ENCODE data around the gene SIGLEC10.
"Not testable (repeated sequence)": the region's sequence is repeated elsewhere in the genome, so short reads cannot be mapped to it uniquely, and the experiment has no call there.

The SIGLEC10 gene

DNA sequence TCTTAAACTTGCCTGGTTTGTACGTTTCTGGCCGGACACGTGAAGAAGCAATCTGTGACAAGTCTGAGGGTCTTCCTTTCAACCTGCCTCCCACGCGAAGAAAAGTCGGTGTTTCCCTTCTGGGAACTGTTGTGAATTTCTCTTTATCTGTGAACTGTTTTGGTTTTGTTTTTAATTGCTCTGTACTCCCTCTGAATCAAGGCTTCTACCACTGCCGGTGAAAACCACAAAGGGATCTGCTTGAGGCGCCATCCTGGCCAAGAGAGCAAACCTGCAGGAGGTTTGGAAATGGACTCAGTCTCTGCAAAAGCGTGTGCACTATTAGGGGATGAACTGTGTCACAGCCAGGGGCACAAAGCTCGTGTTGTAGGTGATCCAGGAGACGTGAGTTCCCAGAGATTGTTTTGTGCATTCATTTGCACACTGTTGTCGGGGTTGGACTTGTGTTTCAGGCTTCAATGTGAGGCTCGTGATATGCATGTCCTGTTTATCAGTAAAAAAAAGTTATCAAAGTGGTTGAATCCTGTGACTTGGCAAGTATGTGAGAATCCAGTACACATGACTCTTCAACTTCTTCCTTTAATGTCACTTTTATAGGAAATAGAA, 31.1 kb upstream of the SIGLEC10 start:
- peak; percentile 65 for DNase-seq
- peak overlapping the region; percentile 64 for H3K4me3 Mint-ChIP-seq

GRCh38 chr19:51448011-51448410, 30.6 kb upstream of the SIGLEC10 start:
- peaks cover 58% of the 10 kb centered on the region for H3K4me1 Mint-ChIP-seq

More for the DNA sequence above, 31.1 kb upstream of the SIGLEC10 start:
- Mint-ChIP-seq H3K9me3 (peaks cover 29% of the 10 kb centered on the region), H3K4me1 (peaks cover 53% of the 10 kb centered on the region), H3K27ac (peak overlapping the region; percentile 88), H3K27me3 (peaks cover 2% of the 10 kb centered on the region), H3K36me3 (ENCODE audit: low read depth) (peaks cover 32% of the 10 kb centered on the region)
- ATAC-seq: peak; percentile 84

DNA sequence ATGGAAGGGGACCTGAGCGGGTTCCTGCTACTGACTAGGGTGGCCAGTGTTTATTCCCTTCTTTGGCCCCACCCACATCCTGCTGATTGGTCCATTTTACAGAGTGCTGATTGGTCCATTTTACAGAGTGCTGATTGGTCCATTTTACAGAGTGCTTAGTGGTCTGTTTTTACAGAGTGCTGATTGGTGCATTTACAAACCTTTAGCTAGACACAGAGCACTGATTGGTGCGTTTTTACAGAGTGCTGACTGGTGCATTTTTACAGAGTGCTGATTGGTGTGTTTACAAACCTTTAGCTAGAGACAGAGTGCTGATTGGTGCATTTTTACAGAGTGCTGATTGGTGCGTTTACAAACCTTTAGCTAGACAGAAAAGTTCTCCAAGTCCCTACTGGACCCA, 30.1 kb upstream of the SIGLEC10 start:
- H3K36me3 Mint-ChIP-seq (ENCODE audit: low read depth): peaks cover 33% of the 10 kb centered on the region
- H3K27me3 Mint-ChIP-seq, DNase-seq, H3K4me3 Mint-ChIP-seq, ATAC-seq: not testable (repeated sequence)
- peaks cover 63% of the 10 kb centered on the region for H3K4me1 Mint-ChIP-seq
- peaks cover 33% of the 10 kb centered on the region for H3K9me3 Mint-ChIP-seq
- peak overlapping the region; percentile 88 for H3K27ac Mint-ChIP-seq

More at GRCh38 chr19:51448011-51448410, 30.6 kb upstream of the SIGLEC10 start:
- DNase-seq (no peak), ATAC-seq (peak; percentile 26)
- peaks cover 31% of the 10 kb centered on the region for H3K9me3 Mint-ChIP-seq
- peak overlapping the region; percentile 88 for H3K27ac Mint-ChIP-seq
- peaks cover 1% of the 10 kb centered on the region for H3K27me3 Mint-ChIP-seq
- H3K4me3 Mint-ChIP-seq: peak overlapping the region; percentile 64
- H3K36me3 Mint-ChIP-seq (ENCODE audit: low read depth): peaks cover 33% of the 10 kb centered on the region

GRCh38 chr19:51441410-51442390, 24.3 kb upstream of the SIGLEC10 start:
- peak overlapping the region; percentile 78 for H3K4me3 Mint-ChIP-seq
- peaks cover 7% of the 10 kb centered on the region for H3K9me3 Mint-ChIP-seq
- peak overlapping the region; percentile 100 for H3K27ac Mint-ChIP-seq
- peaks cover 72% of the 10 kb centered on the region for H3K4me1 Mint-ChIP-seq
- H3K27me3 Mint-ChIP-seq: peaks cover 7% of the 10 kb centered on the region
- peak; percentile 86 for DNase-seq
- peak; percentile 87 for ATAC-seq
- peaks cover 13% of the 10 kb centered on the region for H3K36me3 Mint-ChIP-seq (ENCODE audit: low read depth)

GRCh38 chr19:51440846-51441409, 23.5 kb upstream of the SIGLEC10 start:
- peak; percentile 76 for DNase-seq
- Mint-ChIP-seq H3K4me3 (peak overlapping the region; percentile 78), H3K27ac (peak overlapping the region; percentile 100), H3K27me3 (peaks cover 7% of the 10 kb centered on the region), H3K9me3 (peaks cover 7% of the 10 kb centered on the region), H3K36me3 (ENCODE audit: low read depth) (peaks cover 10% of the 10 kb centered on the region), H3K4me1 (peaks cover 70% of the 10 kb centered on the region)
- peak; percentile 74 for ATAC-seq

DNA sequence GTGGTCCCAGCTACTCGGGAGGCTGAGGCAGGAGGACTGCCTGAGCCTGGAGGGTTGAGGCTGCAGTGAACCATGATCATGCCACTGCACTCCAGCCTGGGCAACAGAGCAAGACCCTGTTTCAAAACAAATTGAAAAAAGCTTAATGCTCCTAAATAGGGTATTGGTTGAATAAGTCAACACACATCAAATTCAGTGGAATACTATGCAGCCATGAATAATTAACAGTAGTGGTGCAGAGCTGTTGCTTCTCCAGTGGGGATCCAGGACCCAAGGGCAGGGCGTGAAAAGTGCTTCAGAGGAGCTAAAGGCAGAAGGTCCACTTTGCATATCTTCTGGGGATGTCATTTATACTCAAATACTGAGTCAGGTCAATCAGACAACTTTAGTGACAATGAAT, 22.6 kb upstream of the SIGLEC10 start:
- Mint-ChIP-seq H3K27ac (peak overlapping the region; percentile 100), H3K4me3 (peak overlapping the region; percentile 78), H3K27me3 (peaks cover 6% of the 10 kb centered on the region), H3K4me1 (peaks cover 69% of the 10 kb centered on the region), H3K9me3 (peaks cover 14% of the 10 kb centered on the region), H3K36me3 (ENCODE audit: low read depth) (peaks cover 12% of the 10 kb centered on the region)
- DNase-seq (no peak), ATAC-seq (no peak)

- H3K36me3 Mint-ChIP-seq (ENCODE audit: low read depth): peaks cover 9% of the 10 kb centered on the region
- H3K4me3 Mint-ChIP-seq: no peak overlapping the region
- peaks cover 65% of the 10 kb centered on the region for H3K4me1 Mint-ChIP-seq
- peaks cover 16% of the 10 kb centered on the region for H3K9me3 Mint-ChIP-seq
- peaks cover 6% of the 10 kb centered on the region for H3K27me3 Mint-ChIP-seq
- ATAC-seq: no peak
- DNase-seq: no peak
- peak overlapping the region; percentile 22 for H3K27ac Mint-ChIP-seq
Observed at GRCh38 chr19:51439021-51439465, 21.6 kb upstream of the SIGLEC10 start.

GRCh38 chr19:51434456-51434855, 17.0 kb upstream of the SIGLEC10 start:
- peaks cover 29% of the 10 kb centered on the region for H3K4me1 Mint-ChIP-seq
- H3K9me3 Mint-ChIP-seq: peaks cover 8% of the 10 kb centered on the region
- H3K4me3 Mint-ChIP-seq: no peak overlapping the region
- DNase-seq: no peak
- no peak for ATAC-seq
- H3K27ac Mint-ChIP-seq: no peak overlapping the region
- peaks cover 3% of the 10 kb centered on the region for H3K36me3 Mint-ChIP-seq (ENCODE audit: low read depth)
- no peaks in the 10 kb centered on the region for H3K27me3 Mint-ChIP-seq

DNA sequence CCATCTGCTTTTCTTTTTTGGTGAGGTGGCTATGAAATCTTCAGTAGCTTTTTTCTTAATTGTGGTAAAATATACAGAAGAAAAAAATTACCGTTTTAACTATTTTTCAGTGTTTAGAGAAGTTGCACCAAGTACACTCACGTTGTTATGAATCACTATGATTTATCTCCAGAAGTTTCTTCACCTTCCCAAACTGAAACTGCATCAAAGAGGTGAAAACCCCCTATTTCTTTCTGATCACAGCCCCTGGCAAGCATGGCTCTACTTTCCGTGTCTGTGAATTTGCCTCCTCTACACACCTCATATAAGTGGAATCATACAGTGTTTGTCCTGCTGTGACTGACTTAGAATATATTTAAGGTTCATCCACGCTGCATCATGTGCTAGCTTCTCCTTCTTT, 15.6 kb upstream of the SIGLEC10 start:
- H3K9me3 Mint-ChIP-seq: peaks cover 8% of the 10 kb centered on the region
- H3K4me1 Mint-ChIP-seq: peaks cover 17% of the 10 kb centered on the region
- no peak overlapping the region for H3K27ac Mint-ChIP-seq
- peaks cover 5% of the 10 kb centered on the region for H3K27me3 Mint-ChIP-seq
- peak; percentile 33 for ATAC-seq
- no peak overlapping the region for H3K4me3 Mint-ChIP-seq
- peaks cover 3% of the 10 kb centered on the region for H3K36me3 Mint-ChIP-seq (ENCODE audit: low read depth)
- DNase-seq: no peak

DNA sequence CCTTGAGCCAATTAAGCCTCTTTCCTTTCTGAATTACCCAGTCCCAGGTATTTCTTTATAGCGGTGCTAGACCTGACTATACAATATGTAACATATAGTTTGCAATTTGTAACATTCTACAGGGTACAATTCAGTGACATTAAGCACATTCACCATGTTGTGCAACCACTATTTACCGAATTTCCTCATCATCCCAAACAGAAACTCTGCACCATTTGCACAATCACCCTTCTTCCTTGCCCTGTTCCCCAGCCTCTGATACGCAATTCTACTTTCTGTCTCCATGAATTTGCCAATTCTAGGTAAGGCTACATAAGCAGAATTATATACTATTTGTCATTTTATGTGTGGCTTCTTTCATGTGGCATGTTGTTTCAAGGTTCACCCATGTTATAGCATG, 13.7 kb upstream of the SIGLEC10 start:
- Mint-ChIP-seq H3K36me3 (ENCODE audit: low read depth) (peaks cover 3% of the 10 kb centered on the region), H3K27ac (no peak overlapping the region), H3K9me3 (peaks cover 8% of the 10 kb centered on the region), H3K27me3 (peaks cover 5% of the 10 kb centered on the region), H3K4me3 (no peak overlapping the region), H3K4me1 (peaks cover 18% of the 10 kb centered on the region)
- ATAC-seq: no peak
- no peak for DNase-seq

GRCh38 chr19:51430221-51430620, 12.8 kb upstream of the SIGLEC10 start:
- Mint-ChIP-seq H3K36me3 (ENCODE audit: low read depth) (peaks cover 1% of the 10 kb centered on the region), H3K27me3 (peaks cover 5% of the 10 kb centered on the region)

DNA sequence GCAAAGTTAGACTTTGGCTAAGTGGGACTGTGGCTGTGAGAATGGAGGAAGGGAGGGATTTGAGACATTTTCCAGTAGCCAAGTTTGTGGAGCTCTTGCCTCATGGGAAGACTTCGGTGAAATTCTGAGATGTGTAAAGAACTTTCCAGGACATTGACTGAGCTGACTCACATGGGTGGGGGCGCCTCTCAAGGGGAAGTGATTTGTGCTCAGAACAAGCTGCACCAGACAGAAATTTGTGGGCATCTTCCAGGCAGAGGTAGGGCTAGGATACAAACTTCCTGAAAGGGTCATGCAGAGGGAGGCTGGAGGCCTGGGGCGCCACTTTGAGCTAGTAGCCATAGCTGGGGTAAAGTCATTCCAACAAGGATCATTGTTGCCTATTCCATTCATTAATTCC, 9.8 kb upstream of the SIGLEC10 start:
- peaks cover 8% of the 10 kb centered on the region for H3K27me3 Mint-ChIP-seq
- H3K4me3 Mint-ChIP-seq: no peak overlapping the region
- DNase-seq (no peak), ATAC-seq (no peak)
- no peaks in the 10 kb centered on the region for H3K9me3 Mint-ChIP-seq
- H3K36me3 Mint-ChIP-seq (ENCODE audit: low read depth): no peaks in the 10 kb centered on the region
- peaks cover 13% of the 10 kb centered on the region for H3K4me1 Mint-ChIP-seq
- H3K27ac Mint-ChIP-seq: no peak overlapping the region

More at GRCh38 chr19:51430221-51430620, 12.8 kb upstream of the SIGLEC10 start:
- DNase-seq (no peak), ATAC-seq (no peak)
- Mint-ChIP-seq H3K9me3 (peaks cover 3% of the 10 kb centered on the region), H3K4me1 (peaks cover 13% of the 10 kb centered on the region), H3K27ac (no peak overlapping the region), H3K4me3 (no peak overlapping the region)

DNA sequence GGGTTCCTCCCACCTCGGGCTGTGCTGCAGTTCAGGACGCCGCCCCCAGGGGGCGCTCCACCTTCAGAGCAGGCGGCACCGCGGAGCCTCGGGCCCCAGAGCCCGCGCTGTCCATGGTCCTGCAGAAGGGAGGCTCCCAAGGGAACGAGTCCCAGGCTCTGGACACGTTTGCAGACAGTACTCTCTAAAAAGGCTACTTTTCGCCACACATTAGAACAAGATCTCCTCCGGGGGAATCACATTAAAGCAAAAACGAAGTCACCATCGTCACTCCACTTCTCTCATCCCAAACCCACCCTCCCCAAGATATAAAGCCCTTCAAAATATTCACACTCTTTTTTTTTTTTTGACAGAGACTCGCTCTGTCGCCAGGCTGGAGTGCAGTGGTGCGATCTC, 4.6 kb upstream of the SIGLEC10 start:
- DNase-seq (peak; percentile 98), ATAC-seq (peak; percentile 59)
- H3K27me3 Mint-ChIP-seq: peaks cover 12% of the 10 kb centered on the region
- H3K4me1 Mint-ChIP-seq: peaks cover 41% of the 10 kb centered on the region
- peak overlapping the region; percentile 42 for H3K27ac Mint-ChIP-seq
- no peaks in the 10 kb centered on the region for H3K9me3 Mint-ChIP-seq
- no peaks in the 10 kb centered on the region for H3K36me3 Mint-ChIP-seq (ENCODE audit: low read depth)
- H3K4me3 Mint-ChIP-seq: peak overlapping the region; percentile 29

GRCh38 chr19:51421229-51422052, 4.0 kb upstream of the SIGLEC10 start:
- Mint-ChIP-seq H3K9me3 (no peaks in the 10 kb centered on the region), H3K36me3 (ENCODE audit: low read depth) (no peaks in the 10 kb centered on the region), H3K27me3 (peaks cover 12% of the 10 kb centered on the region), H3K4me3 (peak overlapping the region; percentile 29), H3K27ac (no peak overlapping the region), H3K4me1 (peaks cover 46% of the 10 kb centered on the region)
- peak; percentile 25 for DNase-seq
- no peak for ATAC-seq
